Uterus (tissue), 4 donors: Measurements from ENCODE around the gene TKT. TPM values are rescaled to one million over a fixed set of nuclear protein-coding genes. Genes with fewer than 3 reads are reported as not detected.

Source experiments
- DNase-seq, 2 donors: peaks; one replicate each; pipeline ENCODE4 v3.0.0-alpha.2; 2019 to 2020
- H3K27ac ChIP-seq, 2 donors: fragments of 200-600 bp; sonication (generic); 1 replicate in 1 of 2; 2 replicates in 1 of 2; pipeline ENCODE4 v1.5.1; 2016 to 2018
- H3K27me3 ChIP-seq, 2 donors: fragments of 200-600 bp; sonication (generic); one replicate each; pipeline ENCODE4 v1.5.1; 2018 to 2019; ENCODE audit warnings: control low read depth in 1 of 2
- H3K36me3 ChIP-seq, 2 donors: fragments of 200-600 bp; sonication (generic); one replicate each; pipeline ENCODE4 v1.5.1; 2019; ENCODE audit warnings: control low read depth in 1 of 2
- H3K4me1 ChIP-seq, 2 donors: fragments of 200-600 bp; sonication (generic); one replicate each; pipeline ENCODE4 v1.5.1; 2018 to 2019; ENCODE audit warnings: control low read depth in 1 of 2
- H3K4me3 ChIP-seq, 2 donors: fragments of 200-600 bp; sonication (generic); 1 replicate in 1 of 2; 2 replicates in 1 of 2; pipeline ENCODE4 v1.5.1; 2018 to 2019; ENCODE audit warnings: mild to moderate bottlenecking in 1 of 2
- H3K9me3 ChIP-seq, 2 donors: fragments of 200-600 bp; sonication (generic); one replicate each; pipeline ENCODE4 v1.5.1; 2019; ENCODE audit warnings: control low read depth in 1 of 2
- CTCF ChIP-seq, 4 experiments: fragments of 200-600 bp in 2 of 4; fragments of 450-650 bp in 2 of 4; sonication (generic) in 2 of 4; IDR thresholded peaks; one replicate each; pipeline ENCODE4 v1.5.1; 2016 to 2019; ENCODE audit warnings: antibody characterized with exemption in 4 of 4, mild to moderate bottlenecking in 2 of 4, moderate library complexity in 1 of 4
- POLR2A ChIP-seq, 2 donors: fragments of 450-650 bp; IDR thresholded peaks; one replicate each; pipeline ENCODE4 v1.6.1; 2016; ENCODE audit warnings: antibody characterized with exemption in 2 of 2, mild to moderate bottlenecking in 1 of 2, moderate library complexity in 1 of 2
- intact Hi-C: fragments of 100-400 bp; cut with DNase I; formaldehyde crosslinking; loops from one replicate; pipeline ENCODE4 v1.15.1; 2023; ENCODE audit warnings: low total_unique reads
- total RNA-seq, 4 donors: library from RNA; depleted of rRNA in 3 of 4; stranded (reverse); fragments of >200 nt in 3 of 4; gene quantifications; one replicate each; pipeline versions ENCODE4 v1.1.0 to v1.2.4, GENCODE V29; 2014 to 2023
- donor health status: DM: yes; HTN: yes; CAD: no.

The TKT gene
- total RNA-seq, 4 donors from 2014 or later: 74.5 to 113 (median 84.6) TPM

GRCh38 chr3:53286727-53287126 lies 30.9 kb upstream of the TKT start:
- DNase-seq: no peak
- H3K36me3 ChIP-seq: no peaks in the 10 kb centered on the region
- no peak overlapping the region for H3K27ac ChIP-seq
- H3K9me3 ChIP-seq: no peaks in the 10 kb centered on the region
- no peaks in the 10 kb centered on the region for H3K27me3 ChIP-seq
- no peaks in the 10 kb centered on the region for H3K4me1 ChIP-seq
- intact Hi-C loops: no loop called here
- H3K4me3 ChIP-seq: no peak overlapping the region
- TF ChIP-seq CTCF (IDR thresholded peaks at IDR 0.05) (no peak), POLR2A (IDR thresholded peaks at IDR 0.05) (no peak)

- Histone ChIP-seq H3K4me3 (no peak overlapping the region), H3K27me3 (no peaks in the 10 kb centered on the region), H3K27ac (no peak overlapping the region), H3K36me3 (no peaks in the 10 kb centered on the region), H3K9me3 (no peaks in the 10 kb centered on the region), H3K4me1 (no peaks in the 10 kb centered on the region)
- no peak for TF ChIP-seq CTCF (IDR thresholded peaks at IDR 0.05)
- TF ChIP-seq POLR2A (IDR thresholded peaks at IDR 0.05): no peak
- DNase-seq: no peak
- intact Hi-C loops: no loop called here
These were observed 26.8 kb upstream of the TKT start for GRCh38 chr3:53282581-53282980.

- H3K4me3 ChIP-seq: no peak overlapping the region
- H3K36me3 ChIP-seq: no peaks in the 10 kb centered on the region
- no peaks in the 10 kb centered on the region for H3K27me3 ChIP-seq
- TF ChIP-seq POLR2A (IDR thresholded peaks at IDR 0.05) (no peak), CTCF (IDR thresholded peaks at IDR 0.05) (no peak)
- H3K9me3 ChIP-seq: no peaks in the 10 kb centered on the region
- intact Hi-C loops: no loop called here
- no peak for DNase-seq
- H3K27ac ChIP-seq: no peak overlapping the region
- H3K4me1 ChIP-seq: no peaks in the 10 kb centered on the region
These were observed 22.8 kb upstream of the TKT start for GRCh38 chr3:53278667-53279066.

- intact Hi-C loops: no loop called here
- Histone ChIP-seq H3K27me3 (no peaks in the 10 kb centered on the region), H3K27ac (no peak overlapping the region), H3K4me1 (peaks cover 0 to 3% of the 10 kb centered on the region in 2 donors), H3K9me3 (no peaks in the 10 kb centered on the region), H3K36me3 (no peaks in the 10 kb centered on the region), H3K4me3 (no peak overlapping the region)
- DNase-seq: no peak
- no peak for TF ChIP-seq POLR2A (IDR thresholded peaks at IDR 0.05)
- TF ChIP-seq CTCF (IDR thresholded peaks at IDR 0.05): no peak
These were observed 19.2 kb upstream of the TKT start for GRCh38 chr3:53274938-53275605.

GRCh38 chr3:53273146-53273670 lies 17.4 kb upstream of the TKT start:
- TF ChIP-seq POLR2A (IDR thresholded peaks at IDR 0.05) (no peak), CTCF (IDR thresholded peaks at IDR 0.05) (no peak)
- Histone ChIP-seq H3K36me3 (no peaks in the 10 kb centered on the region), H3K9me3 (no peaks in the 10 kb centered on the region), H3K27me3 (no peaks in the 10 kb centered on the region), H3K4me1 (peaks cover 0 to 8% of the 10 kb centered on the region in 2 donors), H3K27ac (no peak overlapping the region), H3K4me3 (no peak overlapping the region)
- intact Hi-C loops: no loop called here
- no peak for DNase-seq
